ENCODE data around the gene MAPK8IP2.

- TF ChIP-seq CTCF (IDR thresholded peaks at IDR 0.05) (peak in 3 of 6 experiments; percentile 16 to 34 (median 27)), POLR2A (IDR thresholded peaks at IDR 0.05) (no peak)
Measured at GRCh38 chr22:50621948-50622722, 21.5 kb downstream of the MAPK8IP2 start.

All from esophagus squamous epithelium (tissue), 4 donors.